HG03521 (cell line): ENCODE measurements around the gene FILIP1L.
A peak's percentile ranks its signal among the peaks of the same experiment; 100 is the strongest.

Experiments used
- ATAC-seq: cut with Tn5 transposase; IDR thresholded peaks from one replicate; pipeline ENCODE4 v1.9.1; 2021; ENCODE audit warnings: mild to moderate bottlenecking, moderate library complexity; ENCODE audit not compliant: unreplicated experiment

The FILIP1L gene

GRCh38 chr3:99900248-99900647 is 214.1 kb downstream of the FILIP1L start:
- ATAC-seq, result no peak

- ATAC-seq, result no peak
Measured at GRCh38 chr3:99899603-99900002, 214.7 kb downstream of the FILIP1L start.

GRCh38 chr3:99896482-99896881 is 217.8 kb downstream of the FILIP1L start:
- ATAC-seq, result no peak

- ATAC-seq, result no peak
Measured at GRCh38 chr3:99895703-99896441, 218.4 kb downstream of the FILIP1L start.

- no peak for ATAC-seq
Measured at GRCh38 chr3:99895131-99895696, 219.1 kb downstream of the FILIP1L start.

- ATAC-seq, result no peak
Measured at GRCh38 chr3:99892332-99892731, 222.0 kb downstream of the FILIP1L start.

- ATAC-seq, result no peak
Measured at GRCh38 chr3:99891610-99892285, 222.6 kb downstream of the FILIP1L start.

- no peak for ATAC-seq
Measured at GRCh38 chr3:99885851-99886250, 228.4 kb downstream of the FILIP1L start.

GRCh38 chr3:99885085-99885484 is 229.2 kb downstream of the FILIP1L start:
- ATAC-seq, result no peak

- ATAC-seq, result no peak
Measured at GRCh38 chr3:99884484-99884883, 229.8 kb downstream of the FILIP1L start.

GRCh38 chr3:99883693-99884092 is 230.6 kb downstream of the FILIP1L start:
- no peak for ATAC-seq

GRCh38 chr3:99883138-99883461 is 231.2 kb downstream of the FILIP1L start:
- ATAC-seq, result no peak

- ATAC-seq, result no peak
Measured at GRCh38 chr3:99882436-99883137, 231.7 kb downstream of the FILIP1L start.

- no peak for ATAC-seq
Measured at GRCh38 chr3:99881121-99881524, 233.2 kb downstream of the FILIP1L start.

GRCh38 chr3:99879275-99879674 is 235.0 kb downstream of the FILIP1L start:
- ATAC-seq, result no peak

GRCh38 chr3:99878005-99878404 is 236.3 kb downstream of the FILIP1L start:
- no peak for ATAC-seq

GRCh38 chr3:99877031-99877579 is 237.2 kb downstream of the FILIP1L start:
- no peak for ATAC-seq

GRCh38 chr3:99875929-99876841 is 238.1 kb downstream of the FILIP1L start:
- peak; percentile 86 for ATAC-seq

GRCh38 chr3:99875581-99875928 is 238.7 kb downstream of the FILIP1L start:
- ATAC-seq, result no peak

GRCh38 chr3:99874237-99875002 is 239.9 kb downstream of the FILIP1L start:
- ATAC-seq, result no peak
